Endothelial cell of umbilical vein (primary cell): ENCODE data around the gene ATP11B. TPM values are rescaled to one million over a fixed set of nuclear protein-coding genes. Genes with fewer than 3 reads are reported as not detected.

Experiments used
- BruUV-seq: library from RNA; stranded (reverse); fragments of 400-500 nt; replicated peaks from 2 replicates; lab custom pipeline; 2021; lab: Mats Ljungman, UMichigan
- CTCF ChIA-PET: fragments of 300-600, 350-600 bp; sonication (Branson Sonifier 250); formaldehyde crosslinking; loops from one replicate; lab custom pipeline; 2021; ENCODE audit warnings: antibody characterized with exemption, inconsistent platforms; lab: Charles Lee
- POLR2A ChIA-PET: fragments of 300-600, 350-600 bp; sonication (Branson Sonifier 250); formaldehyde crosslinking; loops from one replicate; lab custom pipeline; 2021; ENCODE audit warnings: antibody characterized with exemption, inconsistent platforms; lab: Charles Lee
- DNase-seq: peaks from one replicate; pipeline ENCODE4 v3.0.0-alpha.2; 2011; ENCODE audit warnings: low read depth, low spot score
- FAIRE-seq: peaks from 2 replicates; lab custom pipeline; 2011; peaks lifted over from hg19 to GRCh38; lab: Jason Lieb, UNC
- H2AFZ ChIP-seq: 2 replicates; pipeline ENCODE4 v1.6.0; 2012; ENCODE audit warnings: low read depth, low read length, control low read depth, inconsistent platforms
- H3K27ac ChIP-seq: 2 replicates; pipeline ENCODE4 v1.5.1; 2011; ENCODE audit warnings: low read depth, mild to moderate bottlenecking, control low read depth, low read length, moderate library complexity; ENCODE audit not compliant: insufficient read depth
- H3K27me3 ChIP-seq, 2 experiments: 2 replicates each; pipeline versions ENCODE4 v1.6.0 to v1.6.1; 2011; ENCODE audit warnings: low read length in 2 of 2, mixed read lengths in 1 of 2; ENCODE audit not compliant: control insufficient read depth in 2 of 2, insufficient read depth in 2 of 2
- H3K36me3 ChIP-seq, 2 experiments: 2 replicates in 1 of 2; 3 replicates in 1 of 2; pipeline ENCODE4 v1.5.1; 2011; ENCODE audit warnings: low read length in 2 of 2, mild to moderate bottlenecking in 1 of 2, moderate library complexity in 1 of 2; ENCODE audit not compliant: control insufficient read depth in 2 of 2, insufficient read depth in 2 of 2; ENCODE audit errors: extremely low read depth in 1 of 2
- H3K4me1 ChIP-seq: 3 replicates; pipeline ENCODE4 v1.5.1; 2011; ENCODE audit warnings: mild to moderate bottlenecking, low read length; ENCODE audit not compliant: control insufficient read depth, insufficient read depth; ENCODE audit errors: extremely low read depth
- H3K4me2 ChIP-seq: 2 replicates; pipeline ENCODE4 v1.6.1; 2011; ENCODE audit warnings: low read length, control low read depth, mixed read lengths; ENCODE audit not compliant: insufficient read depth
- H3K4me3 ChIP-seq, 3 experiments: fragments of 200-600 bp in 1 of 3; sonication (generic), shearing (Covaris generic) in 1 of 3; replicated peaks in 1 of 3; 2 replicates each; pipeline ENCODE4 v1.5.1; 2011 to 2016; ENCODE audit warnings: control low read depth in 3 of 3, low read length in 3 of 3, mild to moderate bottlenecking in 2 of 3, inconsistent platforms in 1 of 3, low read depth in 1 of 3, moderate library complexity in 1 of 3; ENCODE audit not compliant: insufficient read depth in 1 of 3
- H3K79me2 ChIP-seq: 2 replicates; pipeline ENCODE4 v1.6.0; 2012; ENCODE audit warnings: low read length, inconsistent platforms; ENCODE audit not compliant: control insufficient read depth, insufficient read depth
- H3K9ac ChIP-seq: replicated peaks from 2 replicates; pipeline ENCODE3; 2011; ENCODE audit warnings: low read length, control low read depth; ENCODE audit not compliant: insufficient read depth; ENCODE audit errors: extremely low read depth
- H3K9me1 ChIP-seq: replicated peaks from 3 replicates; pipeline ENCODE4 v1.6.0; 2011; ENCODE audit warnings: mild to moderate bottlenecking, low read length; ENCODE audit not compliant: control insufficient read depth, insufficient read depth; ENCODE audit errors: extremely low read depth
- H3K9me3 ChIP-seq: replicated peaks from 2 replicates; pipeline ENCODE4 v1.5.1; 2012; ENCODE audit warnings: low read length, inconsistent platforms; ENCODE audit not compliant: control insufficient read depth, insufficient read depth
- H4K20me1 ChIP-seq: replicated peaks from 2 replicates; pipeline ENCODE3; 2011; ENCODE audit warnings: mild to moderate bottlenecking, low read length; ENCODE audit not compliant: control insufficient read depth, insufficient read depth; ENCODE audit errors: extremely low read depth
- CTCF ChIP-seq, 2 donors: IDR thresholded peaks; 1 replicate in 1 of 2; 2 replicates in 1 of 2; pipeline ENCODE4 v1.5.1; 2011; ENCODE audit warnings: low read length in 2 of 2, mild to moderate bottlenecking in 2 of 2, moderate library complexity in 2 of 2, control low read depth in 1 of 2, inconsistent platforms in 1 of 2, low read depth in 1 of 2; ENCODE audit not compliant: insufficient read depth in 1 of 2; ENCODE audit errors: extremely low read depth in 1 of 2
- EZH2 ChIP-seq: IDR thresholded peaks from 2 replicates; pipeline ENCODE4 v1.6.1; 2012; ENCODE audit warnings: borderline replicate concordance, low read depth, mild to moderate bottlenecking, moderate library complexity, low read length, inconsistent platforms; ENCODE audit not compliant: severe bottlenecking
- FOS ChIP-seq: IDR thresholded peaks from 2 replicates; pipeline ENCODE4 v1.6.1; 2011; ENCODE audit warnings: mild to moderate bottlenecking, low read length, moderate library complexity, borderline replicate concordance; ENCODE audit not compliant: insufficient read depth
- GATA2 ChIP-seq: IDR thresholded peaks from 2 replicates; pipeline ENCODE4 v1.7.0; 2011; ENCODE audit warnings: low read depth, mild to moderate bottlenecking, moderate library complexity, mixed read lengths, low read length; ENCODE audit not compliant: insufficient read length, insufficient read depth
- JUN ChIP-seq: IDR thresholded peaks from 2 replicates; pipeline ENCODE4 v1.6.1; 2011; ENCODE audit warnings: borderline replicate concordance, low read depth; ENCODE audit not compliant: insufficient read length, insufficient read depth
- MYC ChIP-seq: IDR thresholded peaks from one replicate; pipeline ENCODE4 v1.6.1; 2011; ENCODE audit warnings: mild to moderate bottlenecking, low read depth, low read length
- POLR2A ChIP-seq: IDR thresholded peaks from 2 replicates; pipeline ENCODE4 v1.6.1; 2012; ENCODE audit warnings: low read depth, mild to moderate bottlenecking, control low read depth, low read length
- POLR2AphosphoS5 ChIP-seq: IDR thresholded peaks from 2 replicates; pipeline ENCODE4 v1.6.1; 2012; ENCODE audit warnings: low read depth, mild to moderate bottlenecking, control low read depth, low read length, moderate library complexity; ENCODE audit not compliant: insufficient read depth
- dilution Hi-C: fragments of 300-500 bp; cut with MboI; formaldehyde crosslinking; loops from one replicate; pipeline ENCODE4 v1.15.0; 2019; ENCODE audit warnings: low sequenced_read_pairs; ENCODE audit not compliant: extremely low pct_ligation_motif_present
- intact Hi-C: fragments of 100-400 bp; cut with micrococcal nuclease; formaldehyde crosslinking; loops from one replicate; pipeline ENCODE4 v1.10.0; 2022
- polyA plus RNA-seq, 4 experiments: library from polyadenylated mRNA; depleted of rRNA in 3 of 4; stranded (reverse) in 3 of 4; unstranded in 1 of 4; fragments of >200 nt; gene quantifications; 2 replicates each; pipeline versions ENCODE4 v1.2.1 to v1.2.3, GENCODE V29; 2011 to 2012; ENCODE audit warnings: missing spikeins in 1 of 4
- total RNA-seq: library from RNA; stranded (reverse); gene quantifications from 2 replicates; pipeline ENCODE4 v1.2.3, GENCODE V29; 2021
- TF ChIP-seq, protein P1 (sequence below): IDR thresholded peaks from 2 replicates; pipeline ENCODE4 v1.6.1; 2011; ENCODE audit not compliant: insufficient read depth, insufficient read length

ATP11B gene
- total and polyA plus RNA-seq, 2 donors (not counting 3 experiments of a cell fraction or from before 2014, with no cell fraction given) = 10.1 to 49.3 TPM

- ChIA-PET POLR2A (no interaction called here), CTCF (interaction anchor here (1.1 to 1.9 kb wide), 4 partner anchors 9 to 165 kb away, joined by 3 to 8 read pairs (median 4); no protein-coding TSS in a partner anchor)
- no TSS peak for BruUV-seq
- Histone ChIP-seq H3K79me2 (no peaks in the 10 kb centered on the region), H3K27me3 (no peaks in the 10 kb centered on the region), H4K20me1 (no peaks in the 10 kb centered on the region), H3K27ac (no peak overlapping the region), H3K9me3 (no peaks in the 10 kb centered on the region), H3K9me1 (no peaks in the 10 kb centered on the region), H3K4me2 (no peak overlapping the region), H2AFZ (no peak overlapping the region), H3K4me1 (no peaks in the 10 kb centered on the region), H3K9ac (no peak overlapping the region), H3K4me3 (no peak overlapping the region), H3K36me3 (peaks cover 0 to 3% of the 10 kb centered on the region in 2 experiments)
- TF ChIP-seq MYC (no peak), EZH2 (no peak), POLR2AphosphoS5 (no peak), JUN (no peak), CTCF (IDR thresholded peaks at IDR 0.05; ENCODE audit: extremely low read depth in 1 of 2, insufficient read depth in 1 of 2, low read depth in 1 of 2, low read length in 2 of 2) (no peak), POLR2A (no peak), FOS (no peak), GATA2 (no peak)
- TF ChIP-seq, protein P1, sequence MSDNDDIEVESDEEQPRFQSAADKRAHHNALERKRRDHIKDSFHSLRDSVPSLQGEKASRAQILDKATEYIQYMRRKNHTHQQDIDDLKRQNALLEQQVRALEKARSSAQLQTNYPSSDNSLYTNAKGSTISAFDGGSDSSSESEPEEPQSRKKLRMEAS = no peak
- DNase-seq (no peak), FAIRE-seq (no peak)
- intact Hi-C loops (no loop called here), dilution Hi-C loops (no loop called here)
Measured at GRCh38 chr3:182879031-182879611, 85.8 kb downstream of the ATP11B start.
